ENCODE measurements around the gene PKP3.
"Not testable (repeated sequence)": the region's sequence is repeated elsewhere in the genome, so short reads cannot be mapped to it uniquely, and the experiment has no call there.

The PKP3 gene

DNA sequence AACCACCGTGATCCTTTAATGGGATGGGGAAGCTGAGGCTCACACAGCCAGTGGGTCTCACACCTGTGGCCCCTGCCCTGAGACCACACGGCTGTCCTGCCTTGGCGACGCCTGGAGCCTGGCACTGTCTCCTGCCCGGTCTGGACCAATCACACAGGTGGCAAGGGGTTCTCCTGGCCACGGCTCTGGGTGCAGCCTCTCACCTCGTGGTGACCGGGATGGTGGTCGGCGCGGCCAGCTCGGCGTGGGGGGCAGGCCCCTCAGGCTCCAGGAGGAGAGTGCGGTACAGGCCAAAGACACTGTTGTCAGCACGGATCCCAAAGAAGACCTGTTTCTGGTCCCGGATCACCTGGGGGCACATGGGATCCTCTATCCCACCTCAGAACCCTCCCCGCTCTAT, 39.1 kb downstream of the PKP3 start:
- DNase-seq (ENCODE audit: insufficient read length, low spot score): no peak

DNA sequence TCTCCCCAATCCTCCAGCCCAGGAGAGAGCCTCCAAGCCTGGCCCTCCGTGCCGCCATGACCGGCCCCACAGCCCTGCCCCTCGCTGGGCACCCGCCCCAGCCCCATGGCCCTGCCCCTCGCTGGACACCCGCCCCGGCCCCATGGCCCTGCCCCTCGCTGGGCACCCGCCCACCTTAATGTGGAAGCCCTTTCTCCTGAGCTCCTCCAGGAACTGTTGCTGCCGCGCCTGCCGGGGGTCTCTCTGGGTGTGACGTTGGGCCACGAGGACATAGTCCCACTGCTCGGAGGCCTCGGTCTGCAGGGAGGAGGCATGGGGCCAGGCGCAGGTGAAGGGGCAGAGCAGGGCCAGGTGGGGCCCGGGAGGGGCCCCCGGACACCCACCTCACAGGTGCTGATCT, 39.6 kb downstream of the PKP3 start:
- TF ChIP-seq, protein P1, sequence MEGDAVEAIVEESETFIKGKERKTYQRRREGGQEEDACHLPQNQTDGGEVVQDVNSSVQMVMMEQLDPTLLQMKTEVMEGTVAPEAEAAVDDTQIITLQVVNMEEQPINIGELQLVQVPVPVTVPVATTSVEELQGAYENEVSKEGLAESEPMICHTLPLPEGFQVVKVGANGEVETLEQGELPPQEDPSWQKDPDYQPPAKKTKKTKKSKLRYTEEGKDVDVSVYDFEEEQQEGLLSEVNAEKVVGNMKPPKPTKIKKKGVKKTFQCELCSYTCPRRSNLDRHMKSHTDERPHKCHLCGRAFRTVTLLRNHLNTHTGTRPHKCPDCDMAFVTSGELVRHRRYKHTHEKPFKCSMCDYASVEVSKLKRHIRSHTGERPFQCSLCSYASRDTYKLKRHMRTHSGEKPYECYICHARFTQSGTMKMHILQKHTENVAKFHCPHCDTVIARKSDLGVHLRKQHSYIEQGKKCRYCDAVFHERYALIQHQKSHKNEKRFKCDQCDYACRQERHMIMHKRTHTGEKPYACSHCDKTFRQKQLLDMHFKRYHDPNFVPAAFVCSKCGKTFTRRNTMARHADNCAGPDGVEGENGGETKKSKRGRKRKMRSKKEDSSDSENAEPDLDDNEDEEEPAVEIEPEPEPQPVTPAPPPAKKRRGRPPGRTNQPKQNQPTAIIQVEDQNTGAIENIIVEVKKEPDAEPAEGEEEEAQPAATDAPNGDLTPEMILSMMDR (IDR thresholded peaks at IDR 0.05; ENCODE audit: insufficient read depth, missing control alignments): no peak
- DNase-seq (ENCODE audit: insufficient read length, low spot score) (no peak), FAIRE-seq (no peak)

More for the DNA sequence above, 39.1 kb downstream of the PKP3 start:
- no peak for FAIRE-seq
- TF ChIP-seq, protein P1 (IDR thresholded peaks at IDR 0.05; ENCODE audit: insufficient read depth, missing control alignments): no peak

DNA sequence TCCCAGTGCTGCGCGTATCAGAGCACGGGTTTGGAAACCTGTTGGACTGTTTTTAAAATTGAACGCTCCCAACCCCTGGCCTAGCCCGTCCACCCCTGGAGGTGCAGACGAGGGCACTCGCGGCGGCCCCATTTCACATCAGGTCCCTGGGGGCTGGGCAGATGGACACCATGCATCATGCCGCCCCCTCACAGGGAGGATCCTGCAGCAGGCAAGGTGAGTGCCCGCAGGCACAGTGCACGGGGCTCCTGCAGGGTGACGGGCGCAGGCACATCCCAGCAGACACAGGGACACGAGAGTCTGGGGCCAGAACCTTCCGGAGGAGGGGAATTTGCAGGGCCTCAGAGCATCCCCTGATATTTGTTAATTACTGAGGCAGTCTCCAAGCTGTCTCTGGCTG, 40.5 kb downstream of the PKP3 start:
- FAIRE-seq (no peak), DNase-seq (ENCODE audit: insufficient read length, low spot score) (no peak)
- TF ChIP-seq, protein P1 (IDR thresholded peaks at IDR 0.05; ENCODE audit: insufficient read depth, missing control alignments): no peak

DNA sequence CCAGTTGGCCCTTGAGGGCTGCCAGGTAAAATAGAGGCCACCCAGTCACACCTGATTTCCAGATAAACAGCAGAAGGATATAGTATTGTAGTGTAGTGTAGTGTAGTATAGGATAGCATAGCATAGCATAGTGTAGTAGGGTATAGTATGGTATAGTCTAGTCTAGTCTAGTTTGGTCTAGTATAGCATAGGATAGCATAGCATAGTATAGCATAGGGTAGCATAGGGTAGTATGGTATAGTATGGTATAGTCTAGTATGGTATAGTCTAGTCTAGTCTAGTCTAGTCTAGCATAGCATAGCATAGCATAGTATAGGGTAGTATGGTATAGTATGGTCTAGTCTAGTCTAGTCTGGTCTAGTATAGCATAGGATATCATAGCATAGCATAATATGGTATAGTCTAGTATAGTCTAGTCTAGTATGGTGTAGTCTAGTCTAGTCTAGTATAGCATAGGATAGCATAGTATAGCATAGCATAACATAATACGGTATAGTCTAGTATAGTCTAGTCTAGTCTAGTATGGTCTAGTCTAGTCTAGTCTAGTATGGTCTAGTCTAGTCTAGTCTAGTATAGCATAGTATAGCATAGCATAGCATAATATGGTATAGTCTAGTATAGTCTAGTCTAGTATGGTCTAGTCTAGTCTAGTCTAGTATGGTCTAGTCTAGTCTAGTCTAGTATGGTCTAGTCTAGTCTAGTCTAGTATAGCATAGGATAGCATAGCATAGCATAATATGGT, 41.2 kb downstream of the PKP3 start:
- not testable (repeated sequence) for FAIRE-seq; DNase-seq (ENCODE audit: insufficient read length, low spot score)

DNA sequence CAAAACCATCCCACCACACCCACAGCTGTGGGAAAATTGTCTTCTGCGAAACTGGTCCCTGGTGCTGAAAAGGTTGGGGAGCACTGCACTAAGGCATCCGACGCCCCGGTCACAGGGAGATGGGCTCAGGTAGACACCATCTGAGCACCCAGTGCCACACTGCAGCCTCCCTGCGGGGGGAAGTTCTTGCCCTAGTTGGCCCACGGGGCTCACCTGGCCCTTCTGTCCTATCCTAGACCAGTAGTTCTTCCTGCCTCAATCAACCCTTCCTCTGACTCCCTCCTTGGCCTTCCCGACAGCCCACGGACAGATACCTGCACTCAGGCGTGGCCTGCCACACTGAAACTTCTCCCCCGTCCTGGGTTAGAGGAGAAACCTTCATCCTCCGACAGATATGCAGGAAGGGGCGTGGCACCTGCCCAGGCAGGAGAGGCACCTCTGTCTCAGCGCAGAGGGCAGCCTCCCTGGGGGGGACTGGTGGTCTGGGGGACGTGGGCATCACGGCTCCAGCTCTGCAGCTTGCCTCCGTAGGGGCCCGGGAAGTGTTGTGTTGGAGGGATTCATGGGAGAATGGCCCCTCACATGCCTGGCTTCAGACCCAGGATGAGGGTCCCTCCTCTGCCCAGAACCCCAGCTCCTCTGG, 43.3 kb downstream of the PKP3 start:
- TF ChIP-seq, protein P1 (IDR thresholded peaks at IDR 0.05; ENCODE audit: insufficient read depth, missing control alignments): no peak
- no peak for DNase-seq (ENCODE audit: insufficient read length, low spot score)
- no peak for FAIRE-seq

DNA sequence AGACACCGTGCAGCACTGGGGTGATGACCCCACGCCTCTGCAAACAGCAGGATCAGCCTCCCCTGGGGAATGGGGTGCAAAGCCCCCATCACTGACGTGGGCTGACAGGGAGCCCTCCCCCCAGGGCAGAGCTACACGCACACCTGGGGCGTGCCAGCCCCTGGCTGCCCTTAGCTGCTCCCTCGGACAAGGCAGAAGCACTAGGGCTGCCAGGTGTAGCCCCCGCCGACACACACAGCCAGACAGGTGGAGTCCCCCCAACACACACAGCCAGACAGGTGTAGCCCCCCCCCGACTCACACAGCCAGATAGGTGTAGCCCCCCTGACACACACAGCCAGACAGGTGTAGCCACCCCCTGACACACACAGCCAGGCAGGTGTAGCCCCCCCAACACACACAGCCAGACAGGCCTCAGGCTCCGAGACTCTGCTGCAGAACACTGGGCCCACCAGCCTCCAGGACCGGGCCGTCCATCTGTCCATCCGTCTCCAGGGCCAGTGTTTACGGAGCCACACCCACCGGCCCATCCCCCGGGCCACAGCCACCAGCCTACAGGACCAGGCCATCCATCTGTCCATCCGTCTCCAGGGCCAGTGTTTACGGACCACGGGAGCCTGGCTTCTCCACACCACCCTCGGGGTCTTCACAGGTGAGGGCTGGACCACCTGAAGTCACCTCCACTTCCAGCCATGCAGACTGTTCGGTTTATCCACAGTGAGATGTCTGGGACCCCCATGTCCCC, 44.3 kb downstream of the PKP3 start:
- DNase-seq (ENCODE audit: insufficient read length, low spot score) (no peak), FAIRE-seq (no peak)
- TF ChIP-seq, protein P1 (IDR thresholded peaks at IDR 0.05; ENCODE audit: insufficient read depth, missing control alignments): no peak

DNA sequence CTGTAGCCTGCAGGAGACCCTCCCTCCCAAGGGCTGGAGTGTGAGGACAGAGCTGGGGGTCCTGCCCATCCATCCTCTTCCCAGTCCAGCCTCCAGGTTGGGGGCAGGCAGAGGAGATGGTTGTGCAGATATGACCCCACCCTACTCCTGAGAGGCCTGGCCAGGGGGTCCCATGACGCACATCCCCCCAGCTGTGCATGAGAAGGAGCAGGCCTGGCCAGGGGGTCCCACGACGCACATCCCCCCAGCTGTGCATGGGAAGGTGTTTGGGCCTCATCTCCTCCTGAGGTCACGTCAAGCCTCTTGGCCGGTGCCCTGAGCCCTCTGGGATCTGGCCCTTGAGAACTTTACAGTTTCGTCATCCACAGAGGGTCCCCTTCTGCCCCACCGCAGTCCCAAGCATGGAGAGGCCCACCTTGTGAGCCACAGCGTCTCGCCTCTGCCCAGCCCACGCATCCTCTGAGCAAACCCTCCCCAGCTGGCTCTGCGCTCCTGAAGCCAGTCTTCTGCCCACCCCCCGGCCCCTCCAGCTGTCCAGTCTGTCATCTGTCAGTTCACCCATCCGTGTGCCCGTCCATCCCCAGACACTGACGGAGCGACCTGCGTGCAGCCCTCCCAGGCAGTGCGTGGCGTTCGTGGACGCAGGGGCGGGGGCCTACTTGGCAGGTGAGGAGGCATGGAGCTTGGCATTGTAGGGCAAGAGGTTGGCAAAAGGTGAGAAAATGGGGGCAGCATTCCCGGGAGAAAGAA, 45.5 kb downstream of the PKP3 start:
- TF ChIP-seq, protein P1 (IDR thresholded peaks at IDR 0.05; ENCODE audit: insufficient read depth, missing control alignments): no peak
- DNase-seq (ENCODE audit: insufficient read length, low spot score) (no peak), FAIRE-seq (no peak)
